GM12864 (cell line): ENCODE results near the gene PIR.

ENCODE experiments used
- DNase-seq: peaks from one replicate; pipeline ENCODE4 v3.0.0-alpha.2; 2011; ENCODE audit warnings: low read depth
- H3K4me3 ChIP-seq: 2 replicates; pipeline ENCODE4 v1.5.1; 2011; ENCODE audit warnings: mild to moderate bottlenecking, low read depth, low read length, control low read depth
- CTCF ChIP-seq: IDR thresholded peaks from 2 replicates; pipeline ENCODE4 v1.5.1; 2011; ENCODE audit warnings: low read depth, mild to moderate bottlenecking, moderate library complexity, low read length, control low read depth, inconsistent platforms; ENCODE audit errors: missing control alignments

Gene PIR

GRCh38 chrX:15434205-15434604 is 58.9 kb downstream of the PIR start:
- TF ChIP-seq CTCF = no peak
- no peak for DNase-seq
- no peak overlapping the region for H3K4me3 ChIP-seq

GRCh38 chrX:15430584-15430983 is 62.5 kb downstream of the PIR start:
- no peak for DNase-seq
- H3K4me3 ChIP-seq = no peak overlapping the region
- no peak for TF ChIP-seq CTCF

GRCh38 chrX:15430076-15430475 is 63.1 kb downstream of the PIR start:
- DNase-seq = no peak
- no peak overlapping the region for H3K4me3 ChIP-seq
- TF ChIP-seq CTCF = no peak

- no peak for DNase-seq
- no peak for TF ChIP-seq CTCF
- H3K4me3 ChIP-seq = no peak overlapping the region
These were observed 68.1 kb downstream of the PIR start for GRCh38 chrX:15425024-15425423.

- no peak for TF ChIP-seq CTCF
- H3K4me3 ChIP-seq = no peak overlapping the region
- no peak for DNase-seq
These were observed 74.4 kb downstream of the PIR start for GRCh38 chrX:15418707-15419181.

GRCh38 chrX:15418041-15418706 is 75.0 kb downstream of the PIR start:
- H3K4me3 ChIP-seq = no peak overlapping the region
- DNase-seq = no peak
- TF ChIP-seq CTCF = no peak
